ENCODE results near the gene PLA2G6. TPM values are rescaled to one million over a fixed set of nuclear protein-coding genes. Genes with fewer than 3 reads are reported as not detected.
"Not testable (repeated sequence)": the region's sequence is repeated elsewhere in the genome, so short reads cannot be mapped to it uniquely, and the experiment has no call there.

PLA2G6 gene
- total RNA-seq, 1 experiment from 2014 or later = 23.4 TPM

- Histone ChIP-seq H3K27me3 (ENCODE audit: control insufficient read depth, insufficient read depth, low read length) (peaks cover 3% of the 10 kb centered on the region; the same call in 1 of the 2 replicates), H3K36me3 (replicated peaks; ENCODE audit: control insufficient read depth, insufficient read depth, low read length) (no peaks in the 10 kb centered on the region), H3K4me3 (ENCODE audit: insufficient read depth, low read depth, low read length) (no peak overlapping the region)
- DNase-seq = no peak
These were observed 7.5 kb upstream of the PLA2G6 start for GRCh38 chr22:38189104-38189503.

GRCh38 chr22:38187413-38188212 is 6.0 kb upstream of the PLA2G6 start:
- DNase-seq = no peak
- H3K4me3 ChIP-seq (ENCODE audit: insufficient read depth, low read depth, low read length) = no peak overlapping the region
- peaks cover 3% of the 10 kb centered on the region; the same call in 1 of the 2 replicates for H3K27me3 ChIP-seq (ENCODE audit: control insufficient read depth, insufficient read depth, low read length)
- H3K36me3 ChIP-seq (replicated peaks; ENCODE audit: control insufficient read depth, insufficient read depth, low read length) = no peaks in the 10 kb centered on the region

GRCh38 chr22:38186429-38186828 is 4.8 kb upstream of the PLA2G6 start:
- H3K36me3 ChIP-seq (replicated peaks; ENCODE audit: control insufficient read depth, insufficient read depth, low read length) = no peaks in the 10 kb centered on the region
- no peak overlapping the region for H3K4me3 ChIP-seq (ENCODE audit: insufficient read depth, low read depth, low read length)
- no peaks in the 10 kb centered on the region for H3K27me3 ChIP-seq (ENCODE audit: control insufficient read depth, insufficient read depth, low read length)
- no peak for DNase-seq

GRCh38 chr22:38184788-38185187 is 3.2 kb upstream of the PLA2G6 start:
- no peak overlapping the region for H3K4me3 ChIP-seq (ENCODE audit: insufficient read depth, low read depth, low read length)
- no peaks in the 10 kb centered on the region for H3K27me3 ChIP-seq (ENCODE audit: control insufficient read depth, insufficient read depth, low read length)
- DNase-seq = no peak
- no peaks in the 10 kb centered on the region for H3K36me3 ChIP-seq (replicated peaks; ENCODE audit: control insufficient read depth, insufficient read depth, low read length)

- H3K4me3 ChIP-seq (ENCODE audit: insufficient read depth, low read depth, low read length) = peak overlapping the region; percentile 65
- no peak for DNase-seq
These were observed 683 bp downstream of the PLA2G6 start for GRCh38 chr22:38180841-38181452.

GRCh38 chr22:38178605-38178937 is 3.1 kb downstream of the PLA2G6 start:
- DNase-seq; H3K4me3 ChIP-seq (ENCODE audit: insufficient read depth, low read depth, low read length); H3K27me3 ChIP-seq (ENCODE audit: control insufficient read depth, insufficient read depth, low read length); H3K36me3 ChIP-seq (replicated peaks; ENCODE audit: control insufficient read depth, insufficient read depth, low read length): not testable (repeated sequence)

More at GRCh38 chr22:38180841-38181452, 683 bp downstream of the PLA2G6 start:
- Histone ChIP-seq H3K36me3 (replicated peaks; ENCODE audit: control insufficient read depth, insufficient read depth, low read length) (no peaks in the 10 kb centered on the region), H3K27me3 (ENCODE audit: control insufficient read depth, insufficient read depth, low read length) (no peaks in the 10 kb centered on the region)

GRCh38 chr22:38177926-38178604 is 3.6 kb downstream of the PLA2G6 start:
- H3K36me3 ChIP-seq (replicated peaks; ENCODE audit: control insufficient read depth, insufficient read depth, low read length) = no peaks in the 10 kb centered on the region
- H3K27me3 ChIP-seq (ENCODE audit: control insufficient read depth, insufficient read depth, low read length) = no peaks in the 10 kb centered on the region
- H3K4me3 ChIP-seq (ENCODE audit: insufficient read depth, low read depth, low read length) = no peak overlapping the region
- DNase-seq = no peak

GRCh38 chr22:38177571-38177925 is 4.1 kb downstream of the PLA2G6 start:
- not testable (repeated sequence) for H3K4me3 ChIP-seq (ENCODE audit: insufficient read depth, low read depth, low read length); DNase-seq; H3K36me3 ChIP-seq (replicated peaks; ENCODE audit: control insufficient read depth, insufficient read depth, low read length); H3K27me3 ChIP-seq (ENCODE audit: control insufficient read depth, insufficient read depth, low read length)

- no peak for DNase-seq
- Histone ChIP-seq H3K36me3 (replicated peaks; ENCODE audit: control insufficient read depth, insufficient read depth, low read length) (no peaks in the 10 kb centered on the region), H3K27me3 (ENCODE audit: control insufficient read depth, insufficient read depth, low read length) (no peaks in the 10 kb centered on the region), H3K4me3 (ENCODE audit: insufficient read depth, low read depth, low read length) (no peak overlapping the region)
These were observed 4.6 kb downstream of the PLA2G6 start for GRCh38 chr22:38177044-38177443.

GRCh38 chr22:38176170-38176741 is 5.4 kb downstream of the PLA2G6 start:
- Histone ChIP-seq H3K4me3 (ENCODE audit: insufficient read depth, low read depth, low read length) (no peak overlapping the region), H3K27me3 (ENCODE audit: control insufficient read depth, insufficient read depth, low read length) (no peaks in the 10 kb centered on the region), H3K36me3 (replicated peaks; ENCODE audit: control insufficient read depth, insufficient read depth, low read length) (no peaks in the 10 kb centered on the region)
- DNase-seq = no peak

- H3K36me3 ChIP-seq (replicated peaks; ENCODE audit: control insufficient read depth, insufficient read depth, low read length) = no peaks in the 10 kb centered on the region
- no peak for DNase-seq
- no peak overlapping the region for H3K4me3 ChIP-seq (ENCODE audit: insufficient read depth, low read depth, low read length)
- no peaks in the 10 kb centered on the region for H3K27me3 ChIP-seq (ENCODE audit: control insufficient read depth, insufficient read depth, low read length)
These were observed 6.2 kb downstream of the PLA2G6 start for GRCh38 chr22:38175206-38176118.

- Histone ChIP-seq H3K27me3 (ENCODE audit: control insufficient read depth, insufficient read depth, low read length) (no peaks in the 10 kb centered on the region), H3K36me3 (replicated peaks; ENCODE audit: control insufficient read depth, insufficient read depth, low read length) (no peaks in the 10 kb centered on the region), H3K4me3 (ENCODE audit: insufficient read depth, low read depth, low read length) (no peak overlapping the region)
- no peak for DNase-seq
These were observed 7.0 kb downstream of the PLA2G6 start for GRCh38 chr22:38174626-38175025.

- no peak overlapping the region for H3K4me3 ChIP-seq (ENCODE audit: insufficient read depth, low read depth, low read length)
- H3K27me3 ChIP-seq (ENCODE audit: control insufficient read depth, insufficient read depth, low read length) = no peaks in the 10 kb centered on the region
- H3K36me3 ChIP-seq (replicated peaks; ENCODE audit: control insufficient read depth, insufficient read depth, low read length) = no peaks in the 10 kb centered on the region
- DNase-seq = no peak
These were observed 8.1 kb downstream of the PLA2G6 start for GRCh38 chr22:38173641-38173906.
